ENCODE measurements around the gene FOXL3.

DNA sequence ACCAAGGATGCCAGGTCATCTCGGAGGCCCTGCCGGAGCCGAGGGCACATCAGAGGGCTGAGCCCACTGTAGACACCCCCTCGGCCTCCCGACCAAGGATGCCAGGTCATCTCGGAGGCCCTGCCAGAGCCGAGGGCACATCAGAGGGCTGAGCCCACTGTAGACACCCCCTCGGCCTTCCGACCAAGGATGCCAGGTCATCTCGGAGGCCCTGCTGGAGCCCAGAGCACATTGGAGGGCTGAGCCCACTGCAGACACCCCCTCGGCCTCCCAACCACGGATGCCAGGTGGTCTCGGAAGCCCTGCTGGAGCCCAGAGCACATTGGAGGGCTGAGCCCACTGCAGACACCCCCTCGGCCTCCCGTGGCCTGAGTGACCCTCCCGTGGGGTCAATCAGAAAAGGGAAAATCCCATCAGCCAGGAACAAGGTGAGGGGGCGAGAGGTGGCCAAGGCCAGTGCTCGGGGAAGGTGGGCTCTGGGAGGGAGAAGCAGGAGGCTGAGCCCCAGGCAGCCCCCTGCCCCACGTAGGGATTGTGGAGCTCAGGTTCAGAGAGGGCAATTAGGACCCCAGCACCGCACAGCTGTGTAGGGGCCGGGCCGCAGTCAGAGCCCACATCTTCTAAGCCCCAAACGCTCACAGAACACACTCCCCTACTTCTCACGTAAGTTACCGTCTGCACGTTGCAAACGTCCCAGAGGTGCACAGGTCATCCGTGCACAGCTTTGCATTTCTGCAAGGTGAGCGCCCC is 37.6 kb upstream of the FOXL3 start:
- TF ChIP-seq CTCF (IDR thresholded peaks at IDR 0.05) (no peak), POLR2AphosphoS5 (IDR thresholded peaks at IDR 0.05) (no peak), POLR2A (IDR thresholded peaks at IDR 0.05; ENCODE audit: low read depth) (no peak)
